AG09319 (cell line): ENCODE results near the gene MITF.

ENCODE experiments used
- DNase-seq: peaks from one replicate; pipeline ENCODE4 v3.0.0-alpha.2; 2010; ENCODE audit warnings: low read depth; ENCODE audit errors: extremely low read depth
- TF ChIP-seq, protein P1 (sequence below): IDR thresholded peaks from 2 replicates; pipeline ENCODE4 v1.5.1; 2011; ENCODE audit warnings: low read depth, mild to moderate bottlenecking, inconsistent platforms, low read length, moderate library complexity

The MITF gene

DNA sequence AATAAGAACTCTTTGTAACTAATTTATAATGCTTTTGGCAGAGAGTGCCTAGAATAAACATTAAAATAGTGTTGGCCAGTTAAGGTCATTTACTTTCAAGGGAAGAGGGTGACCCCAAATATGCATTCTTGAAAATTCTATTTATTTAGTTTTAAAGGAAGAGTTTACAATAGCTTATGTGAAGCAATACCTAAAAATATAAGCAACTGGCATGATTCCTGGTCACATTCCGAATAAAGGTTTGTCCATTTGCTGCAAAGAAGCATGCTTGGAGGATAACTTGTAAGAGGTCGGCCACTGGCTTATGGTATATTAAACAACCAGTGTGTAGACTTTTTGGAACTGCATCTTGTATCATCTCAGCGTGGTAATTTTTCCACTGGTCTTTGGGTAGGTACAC is 10.2 kb downstream of the MITF start:
- peak; percentile 28 for DNase-seq
- TF ChIP-seq, protein P1, sequence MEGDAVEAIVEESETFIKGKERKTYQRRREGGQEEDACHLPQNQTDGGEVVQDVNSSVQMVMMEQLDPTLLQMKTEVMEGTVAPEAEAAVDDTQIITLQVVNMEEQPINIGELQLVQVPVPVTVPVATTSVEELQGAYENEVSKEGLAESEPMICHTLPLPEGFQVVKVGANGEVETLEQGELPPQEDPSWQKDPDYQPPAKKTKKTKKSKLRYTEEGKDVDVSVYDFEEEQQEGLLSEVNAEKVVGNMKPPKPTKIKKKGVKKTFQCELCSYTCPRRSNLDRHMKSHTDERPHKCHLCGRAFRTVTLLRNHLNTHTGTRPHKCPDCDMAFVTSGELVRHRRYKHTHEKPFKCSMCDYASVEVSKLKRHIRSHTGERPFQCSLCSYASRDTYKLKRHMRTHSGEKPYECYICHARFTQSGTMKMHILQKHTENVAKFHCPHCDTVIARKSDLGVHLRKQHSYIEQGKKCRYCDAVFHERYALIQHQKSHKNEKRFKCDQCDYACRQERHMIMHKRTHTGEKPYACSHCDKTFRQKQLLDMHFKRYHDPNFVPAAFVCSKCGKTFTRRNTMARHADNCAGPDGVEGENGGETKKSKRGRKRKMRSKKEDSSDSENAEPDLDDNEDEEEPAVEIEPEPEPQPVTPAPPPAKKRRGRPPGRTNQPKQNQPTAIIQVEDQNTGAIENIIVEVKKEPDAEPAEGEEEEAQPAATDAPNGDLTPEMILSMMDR: no peak

DNA sequence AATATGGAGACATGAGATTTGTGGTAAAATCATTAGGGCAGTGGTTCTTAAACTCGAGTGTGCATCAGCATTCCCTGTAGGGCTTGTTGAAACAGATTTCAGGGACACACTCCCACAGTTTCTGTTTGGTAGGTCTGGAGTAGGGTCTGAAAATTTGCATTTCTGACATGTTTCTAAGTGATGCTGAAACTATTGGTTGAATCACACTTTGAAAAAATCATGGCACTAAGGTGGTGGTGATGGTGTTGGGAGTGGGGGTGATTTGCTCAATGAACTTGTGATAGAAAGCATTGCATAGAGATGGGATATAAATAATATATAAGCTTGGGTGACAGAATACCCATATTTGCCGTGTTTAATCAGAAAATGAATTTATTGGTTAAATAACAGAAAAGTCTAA is 11.3 kb downstream of the MITF start:
- TF ChIP-seq, protein P1: no peak
- DNase-seq: no peak

DNA sequence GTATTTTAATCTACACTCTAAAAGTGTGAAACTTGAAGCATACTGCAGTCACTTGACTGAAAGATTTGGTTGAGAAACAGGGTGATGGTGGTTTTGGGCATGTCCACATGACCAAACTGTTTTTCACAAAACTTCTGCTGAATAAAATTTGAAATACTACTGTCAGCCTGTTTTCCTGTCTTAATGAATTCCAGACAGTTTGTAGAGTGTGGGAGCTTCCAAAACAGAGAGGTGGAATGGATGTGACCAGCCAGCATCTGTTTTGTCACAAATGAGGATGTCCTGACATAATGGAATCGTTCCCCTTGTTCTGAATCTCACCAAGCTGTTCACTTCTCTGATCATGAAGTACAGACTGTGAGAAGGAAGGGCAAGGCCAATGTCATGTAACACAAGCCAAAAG is 11.8 kb downstream of the MITF start:
- TF ChIP-seq, protein P1: no peak
- DNase-seq: no peak

DNA sequence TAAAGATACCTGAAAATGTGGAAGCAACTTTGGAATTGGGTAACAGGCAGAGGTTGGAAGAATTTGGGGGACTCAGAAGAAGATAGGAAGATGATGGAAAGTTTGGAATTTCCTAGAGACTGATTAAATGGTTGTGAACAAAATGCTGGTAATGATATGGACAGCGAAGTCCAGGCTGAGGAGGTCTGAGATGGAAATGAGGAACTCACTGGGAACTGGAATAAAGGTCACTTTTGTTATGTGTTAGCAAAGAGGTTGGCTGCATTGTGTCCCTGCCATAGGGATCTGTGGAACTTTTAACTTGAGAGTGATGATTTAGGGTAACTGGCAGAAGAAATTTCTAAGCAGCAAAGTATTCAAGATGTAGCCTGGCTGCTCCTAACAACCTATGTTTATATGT is 13.0 kb downstream of the MITF start:
- TF ChIP-seq, protein P1: no peak
- no peak for DNase-seq

DNA sequence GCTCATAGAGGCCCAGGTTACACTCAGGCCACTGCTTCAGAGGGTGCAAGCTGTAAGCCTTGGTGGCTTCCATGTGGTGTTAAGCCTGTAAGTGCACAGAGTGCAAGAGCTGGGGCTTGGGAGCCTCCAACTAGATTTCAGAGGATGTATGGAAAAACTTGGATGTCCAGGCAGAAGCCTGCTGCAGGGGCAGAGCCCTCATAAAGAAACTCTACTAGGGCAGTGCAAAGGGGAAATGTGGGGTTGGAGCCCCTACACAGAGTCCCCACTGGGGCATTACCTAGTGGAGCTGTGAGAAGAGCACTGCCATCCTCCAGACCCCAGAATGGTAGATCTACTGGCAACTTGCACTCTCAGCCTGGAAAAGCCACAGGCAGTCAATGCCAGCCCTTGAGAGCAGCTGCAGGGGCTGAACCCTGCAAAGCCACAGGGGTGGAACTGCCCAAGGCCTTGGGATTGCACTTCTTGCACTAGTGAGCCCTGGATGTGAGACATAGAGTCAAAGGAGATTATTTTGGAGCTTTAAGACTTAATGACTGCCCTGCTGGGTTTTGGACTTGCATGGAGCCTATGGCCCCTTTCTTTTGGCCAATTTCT is 14.0 kb downstream of the MITF start:
- DNase-seq: no peak
- TF ChIP-seq, protein P1: no peak

DNA sequence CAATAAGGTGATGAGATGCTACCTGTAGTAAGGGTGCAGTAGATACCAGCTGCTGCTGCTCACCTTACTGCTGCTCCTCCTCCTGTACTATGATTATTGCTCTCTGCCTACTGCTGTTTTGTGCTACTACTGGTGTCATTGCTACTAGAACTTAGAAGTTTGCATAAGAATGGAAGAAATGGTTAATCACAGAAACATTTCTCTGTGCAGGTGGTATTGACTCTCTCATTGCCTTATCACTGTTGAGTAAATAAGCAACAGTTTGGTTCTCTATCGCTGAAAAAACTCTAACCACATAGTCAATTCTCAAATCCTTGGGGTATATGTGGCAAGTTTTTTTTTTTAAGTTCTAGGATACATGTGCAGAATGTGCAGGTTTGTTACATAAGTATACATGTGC is 16.5 kb downstream of the MITF start:
- no peak for DNase-seq
- TF ChIP-seq, protein P1: no peak

DNA sequence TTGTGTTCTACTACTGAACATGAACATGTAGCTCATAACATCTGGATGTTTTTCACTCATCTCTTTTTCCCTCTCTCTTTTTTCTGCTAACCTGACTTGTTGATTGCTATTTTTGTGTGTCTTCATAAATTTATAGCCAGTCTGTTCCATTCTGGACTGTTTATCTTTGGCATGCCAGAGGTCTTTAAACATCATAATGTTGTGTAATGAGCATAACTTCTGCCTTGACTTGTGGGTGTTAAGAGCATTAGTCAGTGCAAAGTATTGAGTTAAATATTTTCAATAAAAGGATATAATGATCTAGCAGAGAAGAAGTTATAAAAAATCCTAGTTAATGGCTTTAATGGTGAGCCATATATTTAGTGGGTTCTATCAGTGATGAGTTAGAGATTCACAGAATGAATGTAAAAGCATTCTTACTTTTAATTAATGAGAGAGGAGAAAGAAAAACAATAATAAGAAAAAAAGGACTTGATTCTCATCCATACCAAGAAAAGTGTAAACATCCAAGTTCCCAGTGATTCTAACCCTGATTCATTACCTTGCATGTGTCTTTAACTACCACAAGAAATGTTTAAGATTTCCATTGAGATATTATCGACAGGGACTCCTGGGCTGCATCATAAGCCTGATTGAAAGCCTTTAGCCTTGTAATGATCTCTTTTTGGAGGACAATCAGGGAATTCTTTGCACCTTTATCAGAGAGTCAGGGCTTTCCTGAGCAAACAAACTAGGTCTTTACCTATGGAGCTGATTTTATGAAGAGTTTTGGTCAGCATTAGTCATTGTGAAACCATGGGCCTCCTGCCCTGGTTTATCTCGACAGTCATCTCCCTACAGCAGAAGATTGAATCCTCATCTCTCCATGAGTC is 22.9 kb downstream of the MITF start:
- TF ChIP-seq, protein P1: no peak
- peak; percentile 39 for DNase-seq
